Femur (tissue), 1 donor: Measurements from ENCODE around the gene GRIN2A.

Experiments
- DNase-seq: peaks from one replicate; pipeline ENCODE4 v3.0.0-alpha.2; 2017

Gene GRIN2A

DNA sequence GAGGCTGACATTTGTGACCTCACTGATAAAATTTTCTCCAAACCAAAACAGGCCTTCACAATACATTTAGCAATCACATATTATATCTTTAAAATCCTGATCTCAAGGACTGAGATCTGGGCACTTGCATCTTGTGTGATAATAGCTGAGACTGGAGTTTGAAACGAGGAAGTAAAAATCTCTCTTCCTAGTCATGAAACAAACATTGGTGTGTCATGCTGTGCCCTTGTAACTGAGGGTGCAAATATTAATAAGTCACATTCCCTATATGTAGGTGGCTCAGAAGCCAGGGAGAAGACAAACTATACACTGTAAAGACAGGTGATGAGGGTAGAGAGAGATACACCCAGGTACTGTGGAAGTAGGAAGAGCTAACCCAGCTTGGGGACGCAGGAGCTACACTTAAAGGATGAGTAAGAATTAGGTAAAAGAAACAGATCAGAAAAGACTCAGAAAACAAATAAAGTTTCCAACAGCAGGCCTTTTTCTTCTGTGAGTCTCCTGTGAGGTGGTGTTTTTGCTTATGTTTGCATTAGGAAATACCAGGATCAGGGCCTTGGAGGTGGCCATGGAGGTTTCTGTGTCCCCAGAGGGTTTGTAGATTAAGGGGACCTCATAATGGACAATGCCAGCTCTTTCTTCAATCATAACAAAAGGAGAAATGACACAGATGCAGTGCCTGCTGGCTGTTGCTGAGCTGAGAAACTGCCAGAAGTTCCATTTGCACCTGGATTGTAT lies 335.7 kb downstream of the GRIN2A start:
- DNase-seq: no peak

GRCh38 chr16:9845661-9846361 lies 336.4 kb downstream of the GRIN2A start:
- no peak for DNase-seq

DNA sequence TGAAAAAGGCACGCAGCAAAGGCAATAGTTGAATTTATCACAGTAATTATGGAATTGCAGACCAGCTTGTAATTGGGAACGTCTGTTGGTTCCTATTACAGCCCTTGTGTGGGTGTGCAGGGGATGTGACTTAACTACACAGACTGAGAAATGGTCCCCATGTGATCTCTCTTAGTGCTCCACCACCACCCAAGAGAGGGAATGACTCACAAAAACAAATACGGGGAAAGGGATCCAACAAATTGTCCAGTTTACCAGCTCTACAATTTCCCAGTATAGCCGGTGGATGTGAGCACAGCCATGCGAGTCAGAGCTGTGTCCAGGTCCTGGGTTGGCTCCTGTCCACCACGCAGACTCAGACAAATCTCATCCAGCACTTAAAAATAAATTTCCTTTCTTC lies 337.9 kb downstream of the GRIN2A start:
- no peak for DNase-seq

DNA sequence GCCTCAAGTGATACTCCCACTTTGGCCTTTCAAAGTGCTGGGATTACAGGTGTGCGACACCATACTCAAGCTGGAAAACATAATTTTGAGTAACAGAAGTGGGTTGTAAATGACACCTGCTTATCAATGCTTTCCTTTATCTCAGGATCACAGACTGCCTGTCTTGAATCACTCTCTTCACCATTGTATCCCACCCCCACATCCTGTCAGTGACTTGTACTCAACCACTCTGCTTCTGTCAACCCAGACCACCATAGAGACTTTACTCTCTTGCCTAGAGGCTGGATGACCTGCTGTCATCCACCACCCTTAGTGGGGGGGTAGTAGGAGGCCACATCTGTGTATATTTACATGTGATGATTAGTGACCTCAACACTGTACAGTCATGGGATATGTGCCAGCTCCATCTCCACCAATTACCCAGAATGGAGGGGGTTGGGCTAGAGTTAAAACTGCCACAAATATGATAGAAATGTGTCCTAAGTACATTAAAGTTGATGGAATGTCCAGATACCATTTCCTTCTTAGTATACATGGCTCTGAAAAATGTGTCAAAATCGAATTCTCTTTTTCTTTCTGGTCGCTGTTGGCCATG lies 338.7 kb downstream of the GRIN2A start:
- no peak for DNase-seq

GRCh38 chr16:9840761-9841665 lies 341.2 kb downstream of the GRIN2A start:
- DNase-seq: no peak

DNA sequence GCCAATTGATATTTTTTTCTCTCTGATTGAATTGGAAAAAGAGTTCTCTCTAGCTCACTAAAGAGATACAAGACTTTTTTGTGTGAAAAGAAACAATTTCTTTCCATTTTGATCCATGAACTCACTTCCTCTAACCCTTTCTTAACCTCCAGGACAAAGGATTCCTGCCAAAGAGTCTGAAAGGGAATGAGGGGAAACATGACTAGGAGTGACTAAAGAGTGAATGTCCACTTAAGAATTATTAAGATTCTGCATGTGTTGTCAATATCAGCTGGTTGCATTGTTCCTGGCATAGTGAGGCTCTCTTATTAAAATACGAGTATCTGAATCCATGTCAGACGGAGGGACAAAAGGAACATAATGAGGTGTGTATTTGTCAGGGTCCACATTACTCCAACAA lies 344.7 kb downstream of the GRIN2A start:
- DNase-seq: no peak

DNA sequence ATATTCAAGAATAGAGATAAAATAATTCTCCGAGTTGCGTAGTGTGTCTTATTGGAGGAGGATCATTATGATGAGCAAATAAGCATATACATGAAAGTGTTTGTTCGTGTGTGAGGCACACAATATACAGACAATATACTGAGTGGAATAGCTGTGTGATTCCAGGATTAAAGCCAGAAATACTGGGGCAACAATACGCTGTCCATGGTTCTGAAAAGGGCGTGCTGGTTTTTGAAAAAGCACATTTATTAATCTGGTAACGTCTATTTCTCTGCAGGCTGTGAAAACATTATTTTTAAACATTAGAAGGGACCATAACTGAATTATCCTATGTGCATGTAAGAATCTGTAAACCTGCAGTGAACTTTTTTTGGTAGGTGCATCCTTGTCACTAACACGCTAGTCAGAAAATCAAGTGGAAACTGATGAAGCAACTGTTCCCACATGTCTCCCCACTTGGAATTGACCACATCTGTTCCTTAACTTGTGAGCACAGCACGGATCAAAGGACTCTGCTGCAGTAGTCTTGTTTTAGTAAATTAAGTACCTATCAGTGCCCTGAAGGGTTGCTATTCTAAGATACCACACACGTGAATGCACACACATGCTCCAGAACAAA lies 346.0 kb downstream of the GRIN2A start:
- DNase-seq: no peak

GRCh38 chr16:9827062-9827752 lies 355.0 kb downstream of the GRIN2A start:
- DNase-seq: no peak

DNA sequence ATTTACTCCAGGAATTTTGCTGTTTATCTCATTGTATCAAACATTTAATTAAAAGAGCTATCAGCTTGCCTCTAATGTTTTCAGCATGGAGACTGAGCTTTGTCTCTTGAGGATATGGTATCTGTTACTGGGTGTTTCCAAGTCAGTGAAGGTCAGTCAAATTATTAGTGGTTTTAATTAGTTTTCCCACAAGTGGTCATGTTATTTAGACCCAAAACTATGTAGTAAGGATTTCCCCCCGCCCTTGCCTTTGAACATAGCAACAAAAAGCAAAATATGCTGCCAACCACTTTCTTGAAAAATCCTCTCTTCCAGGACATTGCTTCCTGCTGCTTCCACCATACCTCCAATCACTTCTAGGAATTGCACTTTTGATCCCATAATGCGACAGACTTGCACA lies 355.6 kb downstream of the GRIN2A start:
- DNase-seq: no peak

DNA sequence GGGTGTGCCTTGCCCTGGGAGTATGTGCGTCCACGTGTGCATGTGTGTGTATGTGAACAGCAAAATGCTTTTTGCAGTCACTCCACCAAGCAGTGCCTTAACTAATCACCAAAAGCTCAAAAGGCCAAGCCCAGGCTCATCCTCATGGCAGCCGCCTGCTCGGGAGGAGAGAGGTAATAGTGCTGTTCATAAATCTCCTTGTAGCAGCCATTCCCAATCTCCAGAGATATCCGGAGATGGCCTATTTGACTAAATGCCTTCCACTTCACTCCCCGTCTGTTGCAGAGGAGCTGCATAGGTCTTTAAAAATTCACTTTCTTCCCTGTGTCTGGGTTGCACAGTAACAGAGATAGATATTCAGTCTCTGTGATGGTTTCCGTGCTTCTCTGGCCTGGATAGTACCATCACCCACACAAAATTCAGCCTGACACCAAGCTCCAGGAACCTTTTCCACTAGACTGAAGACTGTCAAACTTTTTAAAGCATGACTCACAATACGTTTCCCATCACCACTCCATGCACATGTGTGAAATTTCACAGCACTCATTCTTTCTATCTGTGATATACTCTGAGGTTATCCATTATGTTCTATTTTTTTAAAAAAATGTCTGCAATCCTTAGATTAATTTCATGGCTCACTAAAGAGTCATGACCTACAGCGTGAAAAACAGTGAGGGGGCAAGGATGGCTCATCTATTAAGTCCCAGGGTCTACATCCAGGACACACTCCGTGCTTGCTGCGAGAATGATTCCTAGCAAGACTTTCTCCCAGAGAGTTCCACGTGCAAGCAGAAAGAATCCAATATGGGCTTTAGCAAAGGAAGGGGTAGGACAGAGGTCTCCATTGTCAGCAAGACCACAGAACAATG lies 357.8 kb downstream of the GRIN2A start:
- DNase-seq: no peak

GRCh38 chr16:9823510-9823909 lies 358.7 kb downstream of the GRIN2A start:
- DNase-seq: no peak

GRCh38 chr16:9821970-9822369 lies 360.3 kb downstream of the GRIN2A start:
- DNase-seq: no peak

DNA sequence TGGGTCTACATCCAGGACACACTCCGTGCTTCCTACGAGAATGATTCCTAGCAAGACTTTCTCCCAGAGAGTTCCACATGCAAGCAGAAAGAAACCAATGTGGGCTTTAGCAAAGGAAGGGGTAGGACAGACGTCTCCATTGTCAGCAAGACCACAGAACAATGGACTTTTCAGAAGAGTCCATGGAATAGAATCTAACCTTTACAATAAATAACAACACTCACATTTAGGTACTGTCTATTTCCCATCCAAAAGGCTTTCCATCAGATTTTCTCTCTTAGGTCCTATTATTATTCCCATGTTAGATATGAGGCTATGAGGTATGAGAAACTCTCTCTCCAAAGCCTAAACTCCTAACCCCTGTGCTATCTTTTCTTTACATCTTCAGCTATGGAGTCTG lies 360.9 kb downstream of the GRIN2A start:
- DNase-seq: no peak

DNA sequence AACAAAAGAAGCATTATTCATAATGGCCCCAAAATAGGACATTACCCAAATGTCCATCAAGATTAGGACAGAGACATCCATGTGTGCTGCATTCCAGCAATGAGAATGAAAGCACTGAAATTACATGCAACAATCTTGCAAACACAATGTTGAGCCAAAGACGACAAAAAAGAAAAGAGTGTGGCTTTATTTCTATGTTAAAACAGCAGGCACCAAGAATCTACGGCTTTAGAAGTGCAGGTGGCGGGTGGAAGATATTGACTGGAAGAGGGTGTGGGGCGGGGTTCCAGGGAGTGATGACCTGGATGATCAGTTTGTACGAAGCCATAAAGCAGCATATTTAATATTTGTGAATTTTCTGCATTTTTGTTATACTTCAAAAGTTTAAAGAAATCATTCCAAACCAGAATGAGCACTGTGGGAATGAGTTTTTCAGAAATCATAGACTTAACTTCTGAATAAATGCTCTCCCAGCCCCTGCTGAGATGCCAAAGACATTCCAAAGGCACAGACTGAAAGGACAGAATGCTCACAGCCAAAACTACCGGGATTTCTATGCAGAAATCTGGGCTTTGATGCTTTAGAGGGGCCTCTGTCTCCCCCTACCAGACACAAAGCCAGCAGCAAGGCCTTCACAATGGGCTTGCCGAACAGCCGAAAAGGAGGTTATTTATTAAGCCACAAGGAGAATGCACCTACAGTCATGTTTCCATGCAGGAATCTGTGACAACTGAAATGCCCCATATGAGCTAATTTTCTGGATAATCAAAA lies 361.6 kb downstream of the GRIN2A start:
- DNase-seq: peak; percentile 22

- DNase-seq: no peak
Observed at GRCh38 chr16:9818702-9819101, 363.5 kb downstream of the GRIN2A start.

- no peak for DNase-seq
Observed at GRCh38 chr16:9817586-9817985, 364.6 kb downstream of the GRIN2A start.

DNA sequence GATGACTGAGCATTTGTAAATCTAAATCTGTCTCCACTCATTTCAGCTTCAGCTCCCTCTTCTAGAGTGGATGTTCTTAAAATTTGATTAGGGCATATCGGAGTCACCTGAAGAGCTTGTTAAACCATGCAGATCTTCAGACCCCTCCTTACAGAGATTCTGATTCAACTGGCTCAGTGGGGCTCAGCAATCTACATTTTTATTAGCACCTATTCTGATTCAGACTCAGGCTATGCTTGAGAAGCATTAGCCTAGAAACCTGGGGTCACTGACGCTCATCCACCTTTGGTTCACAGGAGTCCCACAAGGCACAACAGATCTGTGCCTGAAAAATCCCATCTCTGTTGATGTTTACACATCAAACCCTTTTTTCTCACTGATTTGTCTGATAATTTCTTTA lies 365.6 kb downstream of the GRIN2A start:
- DNase-seq: no peak

- no peak for DNase-seq
Observed at GRCh38 chr16:9813665-9814064, 368.6 kb downstream of the GRIN2A start.

- DNase-seq: no peak
Observed at GRCh38 chr16:9808210-9808609, 374.0 kb downstream of the GRIN2A start.

DNA sequence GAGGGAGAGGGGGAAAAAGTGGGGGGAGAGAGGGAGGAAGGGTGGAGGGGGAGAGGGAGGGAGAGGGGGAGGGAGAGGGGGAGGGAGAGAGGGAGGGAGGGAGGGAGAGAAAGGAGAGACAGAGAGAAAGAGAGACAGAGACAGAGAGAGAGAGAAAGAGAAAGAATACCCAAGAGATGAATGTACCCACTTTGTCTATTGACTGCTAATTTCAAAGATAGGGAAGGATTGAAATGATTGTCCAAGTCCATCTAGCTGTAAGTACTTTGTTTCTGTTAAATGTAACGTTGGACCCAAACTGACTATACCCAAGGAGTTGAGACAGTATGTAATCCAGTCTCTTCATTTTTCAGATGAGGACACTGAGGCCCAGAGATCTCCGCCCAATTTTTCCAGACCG lies 374.9 kb downstream of the GRIN2A start:
- DNase-seq: no peak
